Measurements from ENCODE around the gene SLC12A5.
A peak's percentile ranks its signal among the peaks of the same experiment; 100 is the strongest.

Gene SLC12A5

DNA sequence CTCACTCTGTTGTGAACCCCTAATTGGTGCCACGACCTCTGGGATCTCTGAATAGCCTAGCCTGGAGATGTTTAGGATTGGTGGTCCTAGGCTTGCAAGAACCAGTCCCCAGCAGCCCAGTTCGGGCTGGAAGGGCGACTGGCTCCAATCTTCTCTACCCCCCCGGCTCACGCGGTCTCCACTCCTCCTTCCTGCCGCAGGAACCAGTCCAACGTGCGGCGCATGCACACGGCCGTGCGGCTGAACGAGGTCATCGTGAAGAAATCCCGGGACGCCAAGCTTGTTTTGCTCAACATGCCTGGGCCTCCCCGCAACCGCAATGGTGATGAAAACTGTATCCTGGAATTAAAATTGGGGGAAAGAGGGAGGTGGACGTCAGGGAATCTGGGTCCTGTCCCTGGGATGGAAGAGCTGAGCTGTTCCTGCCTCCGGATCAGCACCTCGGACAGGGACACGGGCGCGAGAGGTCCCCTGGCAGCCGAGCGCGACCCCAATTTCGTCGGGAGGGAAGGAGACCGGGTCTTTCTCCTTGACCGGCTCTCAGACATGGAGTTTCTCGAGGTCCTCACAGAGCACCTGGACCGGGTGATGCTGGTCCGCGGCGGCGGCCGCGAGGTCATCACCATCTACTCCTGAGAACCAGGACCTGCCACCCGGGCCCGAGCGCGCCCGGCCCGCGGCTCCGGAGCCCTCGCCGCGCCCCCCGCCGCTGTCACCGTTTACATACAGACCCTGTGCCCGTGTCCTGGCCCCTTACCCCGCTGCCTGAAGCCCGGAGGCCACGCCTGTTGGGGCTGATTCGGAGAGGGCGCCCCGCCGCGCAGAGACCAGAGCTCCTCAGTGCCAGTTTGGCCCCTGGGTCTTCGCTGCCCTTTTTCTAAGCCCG, 28.2 kb downstream of the SLC12A5 start:
- DNase-seq = no peak

DNA sequence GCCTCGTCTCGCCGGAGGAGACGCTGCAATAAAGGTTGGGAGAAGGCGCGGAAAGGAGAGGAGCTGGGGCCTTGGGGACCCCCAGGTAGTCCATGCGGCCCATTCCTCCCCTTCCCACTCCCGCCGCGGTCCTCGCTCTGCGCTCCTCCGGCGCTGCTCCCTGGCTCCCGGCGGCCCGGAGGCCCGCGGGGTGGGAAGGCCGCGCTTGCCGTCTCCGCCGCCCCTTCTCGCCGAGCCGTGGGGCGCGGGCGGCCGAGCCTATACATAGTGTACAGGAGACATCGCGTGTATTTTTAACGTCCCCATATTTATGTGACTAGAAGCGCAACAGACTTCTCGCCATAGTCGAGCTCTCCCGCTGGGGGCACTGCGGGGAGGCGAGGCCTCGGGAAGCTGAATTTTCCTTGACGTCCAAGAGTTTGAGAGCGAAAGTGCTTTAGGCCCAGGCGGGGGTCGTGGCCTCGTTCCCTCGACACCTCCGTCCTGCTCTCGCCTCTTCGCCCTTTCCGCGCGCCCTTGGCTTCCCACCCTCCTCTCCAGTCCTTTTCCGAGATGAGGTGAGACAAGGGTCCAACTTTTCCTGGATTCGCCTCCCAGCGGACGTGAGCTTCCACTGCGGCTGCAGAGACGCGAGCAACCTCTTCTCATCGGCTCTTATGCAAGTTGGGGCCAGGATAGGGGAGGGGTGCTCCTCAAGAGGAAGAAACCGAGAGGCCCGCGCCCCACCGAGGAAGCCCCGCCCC, 29.0 kb downstream of the SLC12A5 start:
- no peak for DNase-seq

- no peak for DNase-seq
Observed at GRCh38 chr20:46058599-46059281, 29.7 kb downstream of the SLC12A5 start.

DNA sequence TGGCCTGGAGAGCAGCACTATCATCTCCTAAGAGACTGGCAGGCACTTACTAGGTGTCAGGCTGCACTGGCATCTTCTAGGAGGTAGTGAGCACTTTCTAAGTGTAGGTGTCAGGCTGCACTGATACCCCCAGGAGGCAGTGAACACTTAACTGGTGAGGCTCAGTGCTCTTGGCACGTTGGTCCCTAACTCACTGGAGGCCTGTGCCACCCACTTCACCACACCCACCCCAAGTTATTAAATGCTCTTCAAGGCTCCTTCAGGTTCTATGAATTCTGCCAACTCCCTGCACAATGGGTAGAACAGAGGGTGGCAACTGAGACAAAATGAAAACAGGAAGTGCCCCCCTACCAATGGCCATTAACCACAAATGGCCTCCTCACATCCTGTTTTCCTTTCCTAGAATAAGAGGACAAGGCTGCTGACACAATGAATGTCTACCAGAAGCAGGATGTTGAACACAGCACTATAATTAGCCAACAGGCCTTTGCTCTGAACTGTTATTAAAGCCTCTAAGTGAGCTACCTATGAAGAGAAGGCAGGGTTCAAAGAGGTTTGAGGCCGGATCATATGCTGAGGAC, 31.4 kb downstream of the SLC12A5 start:
- DNase-seq = no peak

DNA sequence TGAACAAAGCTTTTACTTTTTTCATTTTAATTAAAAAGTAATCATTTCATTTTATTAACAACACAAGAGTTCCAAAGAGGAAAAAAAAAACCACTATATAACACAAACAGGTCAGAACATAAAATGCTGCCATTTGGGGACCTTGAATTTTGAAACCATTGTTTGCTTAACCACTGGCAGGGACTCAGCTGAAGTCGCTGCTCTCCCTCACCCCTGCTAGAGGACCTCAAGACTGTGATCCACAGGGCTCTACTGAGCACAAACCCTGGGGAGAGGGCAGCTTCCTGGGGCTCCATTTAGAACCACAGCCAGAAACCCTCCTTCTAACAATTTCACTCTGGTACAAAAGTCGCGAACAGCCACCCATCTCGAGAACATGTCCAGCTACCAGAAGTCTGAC, 32.0 kb downstream of the SLC12A5 start:
- DNase-seq = no peak

DNA sequence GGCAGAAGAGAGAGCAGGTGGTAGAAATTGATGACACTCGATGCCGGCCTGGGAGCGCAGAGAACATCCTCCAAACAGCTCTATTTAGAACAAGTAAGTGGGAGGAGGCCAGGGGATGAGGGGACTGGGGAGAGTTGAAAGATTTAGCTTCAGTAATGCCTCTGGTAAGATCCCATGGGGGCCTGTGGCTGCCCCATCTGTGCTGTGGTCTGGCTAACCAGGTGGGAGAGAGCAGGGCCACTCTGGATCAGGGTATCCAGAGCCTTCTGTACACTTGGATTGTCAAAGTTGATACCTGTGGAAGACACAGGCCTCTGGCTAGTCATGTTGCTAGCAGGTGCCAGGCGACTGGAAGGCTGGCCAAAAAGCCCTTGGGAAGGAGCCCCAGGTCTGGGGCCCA, 33.1 kb downstream of the SLC12A5 start:
- no peak for DNase-seq

DNA sequence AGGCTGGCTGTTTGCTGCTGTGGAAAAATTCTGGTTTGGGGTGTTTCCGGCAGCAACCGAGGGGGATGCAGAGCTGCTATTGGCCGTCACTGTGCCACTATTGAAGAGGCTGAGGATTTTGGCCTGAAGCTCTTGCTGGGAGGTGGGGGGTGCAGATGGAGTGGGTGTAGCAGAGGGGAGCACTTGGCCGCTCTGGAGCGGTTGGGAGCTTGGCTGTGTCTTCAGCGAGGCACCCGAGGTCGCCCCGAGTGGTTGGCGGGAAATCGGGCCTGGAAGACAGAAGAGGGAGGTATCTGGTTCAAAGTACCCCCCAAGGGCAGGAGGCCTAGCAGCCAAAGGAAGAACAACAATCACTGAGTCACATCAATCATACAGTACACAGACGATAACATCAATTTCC, 33.6 kb downstream of the SLC12A5 start:
- DNase-seq = no peak

DNA sequence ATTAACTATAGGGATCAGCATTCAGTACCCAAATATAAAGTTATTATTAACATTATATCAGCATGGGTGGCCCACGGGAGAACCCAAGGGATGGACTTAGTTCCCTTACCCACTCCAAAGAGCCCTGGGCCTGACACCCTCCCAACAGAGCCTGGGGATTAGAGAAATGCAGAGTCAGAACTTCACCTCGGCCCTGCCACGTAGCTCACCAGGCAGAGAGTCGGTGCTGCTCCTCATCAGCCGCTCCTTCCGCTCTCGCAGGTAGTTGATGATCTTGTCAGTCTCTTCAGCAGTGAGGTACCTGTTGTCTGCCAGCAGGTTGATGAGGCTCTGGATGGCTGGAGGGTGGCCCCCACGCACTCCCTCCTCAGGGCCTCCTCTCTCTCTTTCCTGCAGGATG, 34.1 kb downstream of the SLC12A5 start:
- DNase-seq = no peak

DNA sequence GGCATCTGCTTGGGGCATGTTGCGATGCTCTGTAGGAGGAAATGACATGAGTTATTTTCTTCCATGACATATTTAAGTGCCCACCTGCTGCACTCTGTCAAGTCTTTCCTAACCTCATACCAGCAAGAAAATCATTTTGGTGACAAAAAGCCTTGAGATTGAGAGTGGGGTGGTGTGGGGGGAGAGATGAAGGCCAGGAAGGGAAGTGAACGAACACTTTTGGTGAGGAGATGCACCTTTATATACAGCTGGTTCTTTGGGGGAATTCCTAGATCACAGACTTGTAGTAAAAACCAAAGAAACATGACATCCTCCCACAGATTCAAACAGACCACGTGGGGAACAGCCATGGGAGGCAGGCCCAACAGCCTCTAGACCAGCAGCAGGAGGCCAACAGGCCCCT, 34.6 kb downstream of the SLC12A5 start:
- DNase-seq = no peak

DNA sequence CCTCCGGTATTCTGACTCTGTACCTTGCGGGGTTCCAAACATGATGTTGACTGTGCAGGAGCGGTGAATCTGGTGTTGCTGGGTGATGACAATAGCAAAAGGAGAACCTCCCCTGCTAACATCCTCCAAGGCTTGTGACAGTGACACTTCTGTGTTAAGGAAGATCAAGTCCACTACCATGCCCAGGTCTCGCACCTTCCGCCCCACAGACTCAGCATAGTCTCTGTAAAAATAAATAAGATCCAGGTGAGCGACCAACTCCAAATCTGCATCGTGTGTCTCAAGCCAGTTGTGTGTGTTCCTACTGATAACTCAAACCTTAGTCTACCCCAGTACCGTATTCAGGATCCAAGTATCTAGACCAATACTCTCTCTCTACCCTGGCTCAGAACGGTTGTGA, 36.0 kb downstream of the SLC12A5 start:
- DNase-seq = no peak

GRCh38 chr20:46065691-46066090, 36.7 kb downstream of the SLC12A5 start:
- no peak for DNase-seq

GRCh38 chr20:46070215-46070900, 41.3 kb downstream of the SLC12A5 start:
- DNase-seq = no peak

- DNase-seq = no peak
Observed at GRCh38 chr20:46071573-46071972, 42.6 kb downstream of the SLC12A5 start.

DNA sequence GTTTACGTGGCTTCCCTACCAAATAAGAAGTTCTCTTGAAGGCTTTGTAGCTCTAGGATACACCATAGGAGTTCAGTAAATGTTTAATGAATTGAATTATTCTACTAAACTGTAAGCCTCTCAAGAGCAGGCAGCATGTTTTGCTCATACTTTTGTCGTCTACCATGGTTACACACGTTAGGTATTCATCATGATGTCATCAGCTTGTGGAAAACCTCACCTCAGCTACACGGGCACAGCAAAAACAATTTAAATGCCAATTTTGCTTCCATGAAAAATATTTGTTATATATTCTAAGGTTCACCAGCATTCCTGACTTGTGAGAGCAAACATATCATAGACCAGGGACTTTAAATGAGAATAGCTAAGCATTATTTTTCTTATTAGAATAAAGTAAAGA, 44.0 kb downstream of the SLC12A5 start:
- no peak for DNase-seq

DNA sequence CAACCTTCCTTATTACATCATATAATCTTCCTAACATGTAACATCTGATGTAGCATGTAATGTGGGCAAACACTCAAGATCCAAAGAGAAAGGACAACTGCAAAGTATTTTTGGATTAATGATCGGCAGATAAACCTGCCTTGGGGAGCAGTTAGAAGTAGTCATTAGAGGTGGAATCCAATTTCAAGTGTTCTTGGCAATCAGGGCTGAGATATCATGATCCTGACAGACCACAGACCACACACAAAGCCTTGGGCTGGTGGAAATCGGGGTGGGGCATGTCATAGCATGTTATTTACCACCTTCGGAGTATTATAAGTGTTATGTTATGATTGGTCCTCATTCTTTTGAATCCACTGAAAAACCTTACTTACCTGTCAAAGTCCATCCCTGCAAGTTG, 44.4 kb downstream of the SLC12A5 start:
- DNase-seq = peak; percentile 44

GRCh38 chr20:46074006-46074405, 45.0 kb downstream of the SLC12A5 start:
- no peak for DNase-seq

DNA sequence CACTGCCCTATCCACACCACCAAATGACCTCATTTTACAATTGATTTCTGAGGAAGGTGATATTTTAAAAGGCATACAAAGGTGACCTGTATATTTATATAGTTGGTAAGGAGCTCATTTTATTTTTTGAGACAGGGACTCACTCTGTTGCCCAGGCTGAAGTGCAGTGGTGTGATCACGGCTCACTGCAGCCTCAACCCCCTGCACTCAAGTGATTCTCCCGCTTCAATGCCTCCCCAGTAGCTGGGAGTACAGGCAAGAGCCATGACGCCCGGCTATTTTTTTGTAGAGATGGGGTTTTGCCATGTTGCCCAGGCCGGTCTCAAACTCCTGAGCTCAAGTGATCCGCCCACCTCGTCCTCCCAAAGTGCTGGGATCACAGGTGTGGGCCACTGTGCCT, 47.8 kb downstream of the SLC12A5 start:
- no peak for DNase-seq

GRCh38 chr20:46077642-46078305, 48.8 kb downstream of the SLC12A5 start:
- no peak for DNase-seq

GRCh38 chr20:46078954-46079353, 49.9 kb downstream of the SLC12A5 start:
- no peak for DNase-seq

DNA sequence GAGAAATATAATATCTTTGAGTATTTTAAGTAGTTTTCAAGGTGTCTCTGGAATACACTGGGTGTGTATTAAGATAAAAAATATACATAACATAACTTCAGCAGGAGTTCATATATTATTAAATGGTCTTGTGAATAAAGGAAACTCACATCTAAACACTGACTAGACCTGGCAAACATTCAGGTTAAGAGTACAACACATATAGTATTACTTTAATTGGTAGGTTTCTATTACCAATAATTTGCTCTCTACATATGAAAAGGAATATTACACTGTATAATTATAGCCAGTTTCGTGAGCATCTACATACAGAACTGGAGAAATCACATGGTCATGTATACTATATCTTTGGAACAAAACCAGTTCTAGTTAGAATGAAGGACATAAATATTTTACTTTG, 52.1 kb downstream of the SLC12A5 start:
- no peak for DNase-seq

DNA sequence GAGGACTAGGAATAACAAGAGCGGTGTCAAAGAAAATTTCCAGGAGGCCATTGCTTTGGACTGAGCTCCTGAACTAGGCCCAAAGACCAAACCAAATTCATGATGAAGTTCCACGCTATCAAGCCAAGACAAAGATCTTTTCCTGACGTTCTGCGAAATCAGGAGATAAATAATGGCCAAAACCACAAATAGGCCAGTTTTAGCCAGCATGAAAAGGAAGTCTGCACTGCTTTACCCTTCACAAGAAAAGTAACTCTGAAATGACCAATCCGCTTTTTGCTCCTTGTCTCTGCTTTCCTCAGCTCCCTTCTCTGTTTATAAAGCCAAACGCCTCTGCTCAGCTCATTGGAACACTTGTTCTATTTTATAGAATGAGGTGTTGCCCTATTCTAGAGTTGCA, 54.1 kb downstream of the SLC12A5 start:
- DNase-seq = no peak

DNA sequence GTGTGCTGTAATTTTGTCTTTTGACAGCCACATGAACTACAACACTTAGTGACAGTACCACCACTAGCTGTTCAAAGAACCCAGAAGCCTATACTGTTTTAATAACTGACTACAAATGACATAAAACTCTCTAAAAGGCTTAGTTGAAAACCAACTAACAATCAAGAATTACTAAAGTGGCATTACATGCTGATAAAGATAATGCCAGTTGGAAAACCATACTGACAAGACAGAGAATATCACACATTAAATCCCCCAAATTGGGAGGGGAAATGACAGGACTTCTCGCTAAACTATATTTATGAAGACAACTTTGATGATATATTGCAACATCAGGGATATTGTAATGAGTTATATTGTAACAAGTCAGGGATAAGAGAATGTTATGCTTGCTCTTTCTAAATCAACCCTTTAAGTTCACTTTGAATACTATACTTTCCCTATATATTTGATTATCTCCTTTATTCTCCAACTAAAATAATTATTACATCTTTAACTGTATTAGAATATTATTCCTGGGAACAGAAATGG, 54.6 kb downstream of the SLC12A5 start:
- no peak for DNase-seq

Measured in DMS79 (cell line).